K562 (cell line): ENCODE data around the gene ANK2.

Experiments
- LARP7 ChIP-seq: fragments of 450-650 bp; IDR thresholded peaks from 2 replicates; pipeline ENCODE4 v1.6.1; 2016
- SMAD3 ChIP-seq: fragments of 450-650 bp; formaldehyde crosslinking; conservative IDR thresholded peaks from 2 replicates; pipeline ENCODE4 v1.4.0; 2020; ENCODE audit warnings: mild to moderate bottlenecking
- ZNF431 ChIP-seq: sonication (generic); formaldehyde crosslinking; IDR thresholded peaks from 2 replicates; pipeline ENCODE4 v1.8.0; 2022; ENCODE audit warnings: mild to moderate bottlenecking, missing genetic modification reagents
- ZNF79 ChIP-seq: fragments of 250-450 bp; sonication (Bioruptor Pico); IDR thresholded peaks from 2 replicates; pipeline ENCODE4 v1.4.0; 2020; ENCODE audit warnings: low read depth, mild to moderate bottlenecking, moderate library complexity

DNA sequence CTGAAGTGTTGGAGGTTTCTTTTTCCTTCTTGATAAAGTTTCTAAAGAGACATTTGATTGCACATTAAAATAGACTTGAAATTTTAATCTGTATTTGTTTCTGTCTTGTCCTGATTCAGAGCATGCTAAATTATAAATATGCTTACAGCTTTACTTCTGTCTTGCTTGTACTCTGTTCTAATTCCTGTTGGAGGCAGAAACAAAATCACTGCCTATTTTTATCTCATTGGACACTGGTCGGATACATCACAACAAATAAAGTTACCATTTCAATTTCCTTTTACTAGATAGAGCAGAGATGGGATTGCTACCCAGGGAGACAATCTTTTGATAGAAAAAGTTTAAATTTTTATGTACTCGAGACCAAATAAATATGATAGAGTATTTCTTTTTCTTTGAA, 6.9 kb downstream of the ANK2 start:
- TF ChIP-seq ZNF431 (CRISPR knock-in tag) (no peak), SMAD3 (CRISPR knock-in tag) (no peak), ZNF79 (no peak), LARP7 (no peak)
